Central memory CD4-positive, alpha-beta T cell (primary cell): ENCODE measurements around the gene CCDC200.
"Not testable (repeated sequence)": the region's sequence is repeated elsewhere in the genome, so short reads cannot be mapped to it uniquely, and the experiment has no call there.

Source experiments
- DNase-seq: peaks from one replicate; pipeline ENCODE4 v3.0.0; 2022

CCDC200 gene

DNA sequence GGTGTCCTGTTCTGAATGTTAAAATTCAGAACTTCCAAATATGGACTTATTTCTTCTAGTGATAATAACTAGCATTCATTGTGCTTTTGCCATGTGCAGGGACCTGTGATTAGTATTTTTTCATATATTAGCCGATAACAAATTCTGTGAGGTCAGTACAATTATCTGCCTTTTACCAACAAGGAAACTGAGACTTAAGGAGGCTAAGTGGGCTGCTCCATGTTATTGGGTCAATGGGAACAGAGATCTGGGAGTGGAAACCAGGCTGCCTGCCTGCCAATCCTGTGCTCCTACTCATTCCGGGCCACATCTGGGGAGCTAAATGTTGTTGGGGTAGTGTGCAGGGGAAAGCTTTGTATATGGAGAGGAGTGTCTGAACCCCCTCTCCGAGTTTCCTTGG, 13.1 kb downstream of the CCDC200 start:
- no peak for DNase-seq

- no peak for DNase-seq
Observed at GRCh38 chr17:43213545-43213944, 14.9 kb downstream of the CCDC200 start.

DNA sequence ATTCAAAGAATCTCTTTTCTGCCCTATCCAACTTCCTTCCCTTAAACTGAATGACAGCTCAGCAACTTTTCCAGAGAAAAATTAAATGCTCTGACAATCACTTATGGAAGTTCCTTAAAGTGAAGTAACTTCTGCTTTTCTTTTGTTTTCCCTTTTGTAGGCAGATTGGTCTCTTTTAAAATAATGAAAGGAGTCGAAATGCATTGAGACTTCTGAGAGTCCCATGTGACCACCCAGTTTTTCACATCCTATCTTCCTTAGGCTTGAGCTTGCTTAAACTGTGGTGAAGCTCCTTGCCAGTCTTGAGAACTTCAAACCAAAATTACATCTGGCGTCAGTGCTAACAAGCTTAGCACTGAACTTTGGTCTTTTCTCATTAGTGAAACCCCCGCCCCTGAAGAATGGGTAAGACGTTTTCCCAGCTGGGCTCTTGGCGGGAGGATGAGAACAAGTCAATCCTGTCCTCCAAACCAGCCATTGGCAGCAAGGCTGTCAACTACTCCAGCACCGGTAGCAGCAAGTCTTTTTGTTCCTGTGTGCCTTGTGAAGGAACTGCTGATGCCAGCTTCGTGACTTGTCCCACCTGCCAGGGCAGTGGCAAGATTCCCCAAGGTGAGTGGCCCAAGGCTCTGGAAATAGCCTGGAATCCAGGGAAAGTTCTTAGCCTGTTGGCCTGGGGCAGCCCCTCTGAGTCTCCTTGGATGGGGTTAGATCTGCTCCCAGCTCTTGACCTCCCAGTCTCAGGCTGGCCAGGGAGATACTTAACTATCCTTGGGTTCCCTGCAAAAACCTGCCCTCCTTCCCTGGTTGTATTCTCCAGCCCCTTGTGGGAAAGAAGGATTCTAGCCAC, 15.6 kb downstream of the CCDC200 start:
- DNase-seq: no peak

DNA sequence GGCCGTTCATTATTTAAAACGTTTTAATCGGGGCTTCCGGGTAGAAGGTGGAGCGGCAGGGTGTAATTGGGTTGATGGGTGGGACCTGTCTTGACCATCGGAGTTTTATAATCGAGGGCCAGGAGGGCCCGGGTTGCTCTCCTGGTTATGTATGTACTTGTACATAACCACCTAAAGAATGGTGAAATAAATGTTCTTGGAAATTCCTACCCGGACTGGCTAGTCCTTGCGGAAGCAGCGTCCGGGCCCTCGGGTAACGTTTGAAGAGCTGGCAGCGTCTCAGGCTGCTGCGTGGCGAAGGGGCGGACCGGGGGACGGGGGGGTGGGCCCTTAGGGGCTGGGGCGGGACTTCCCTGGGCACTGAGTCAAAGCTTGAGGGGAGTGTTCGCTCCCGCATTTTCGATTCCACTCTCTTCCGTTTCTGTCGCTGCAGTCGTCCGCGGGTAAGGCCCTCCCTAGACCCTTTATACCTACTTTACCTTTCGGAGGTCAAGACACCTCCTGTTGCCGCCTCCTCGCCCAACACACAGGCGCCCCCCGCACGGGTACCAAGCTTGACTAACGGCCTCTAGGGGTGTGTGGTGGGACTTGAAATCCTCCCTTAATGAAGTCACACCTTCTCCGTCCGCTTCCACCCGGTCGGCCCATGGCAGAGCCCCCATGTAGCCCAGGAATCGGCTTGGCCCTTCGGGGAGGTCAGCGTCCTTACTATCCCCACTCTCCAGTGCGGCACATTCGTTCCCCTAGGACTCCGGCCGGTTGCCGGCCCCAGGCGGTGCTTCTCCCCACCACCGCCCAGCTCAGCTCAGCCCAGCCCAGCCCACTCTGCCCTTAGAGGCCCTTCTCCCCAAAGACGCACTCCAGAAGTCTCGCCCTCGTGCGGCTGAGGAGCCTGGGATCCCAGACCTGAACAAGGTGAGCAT, 16.7 kb downstream of the CCDC200 start, which contains the start of gene TMEM106A:
TSS of gene TMEM106A (plus strand) at position 396 of the 923 bp plus-strand sequence. CDS start 1,167 bp downstream, outside the sequence.
- peak; percentile 70 for DNase-seq

DNA sequence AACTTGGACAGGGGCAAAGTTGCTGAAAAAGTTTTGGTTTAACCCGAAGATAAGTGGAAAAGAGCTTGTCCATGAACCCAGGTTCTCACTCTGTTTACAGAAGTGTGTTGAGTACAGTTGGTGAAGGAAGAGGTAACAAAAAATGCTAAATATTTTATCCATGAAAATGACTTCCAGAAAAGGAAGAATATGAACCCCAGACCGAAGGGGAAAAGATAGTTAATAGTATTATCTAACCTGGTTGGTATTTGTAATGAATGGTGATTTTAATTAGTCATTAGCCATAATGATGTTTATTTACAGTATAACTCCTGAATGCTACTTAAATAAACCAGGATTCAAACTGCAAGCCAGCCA, 17.3 kb downstream of the CCDC200 start:
- DNase-seq: no peak

DNA sequence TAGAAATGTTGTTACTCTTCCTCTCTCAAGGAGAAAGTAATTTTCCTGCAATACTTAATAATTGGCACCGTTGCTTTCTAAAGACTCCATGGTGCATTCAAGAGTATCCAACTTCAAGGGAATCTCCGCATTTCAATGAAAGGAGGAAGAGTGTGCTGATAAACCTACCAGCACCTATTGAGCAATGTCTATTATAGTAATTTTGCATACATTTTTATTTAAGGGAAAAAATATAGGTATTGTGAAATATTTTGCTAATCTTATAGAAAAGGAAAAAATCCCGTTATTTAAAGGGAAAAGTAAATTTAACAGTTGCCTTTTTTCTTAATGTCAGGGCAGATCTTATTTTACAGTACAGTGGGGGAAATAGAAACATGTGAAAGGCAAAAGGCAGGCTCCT, 17.8 kb downstream of the CCDC200 start:
- no peak for DNase-seq

DNA sequence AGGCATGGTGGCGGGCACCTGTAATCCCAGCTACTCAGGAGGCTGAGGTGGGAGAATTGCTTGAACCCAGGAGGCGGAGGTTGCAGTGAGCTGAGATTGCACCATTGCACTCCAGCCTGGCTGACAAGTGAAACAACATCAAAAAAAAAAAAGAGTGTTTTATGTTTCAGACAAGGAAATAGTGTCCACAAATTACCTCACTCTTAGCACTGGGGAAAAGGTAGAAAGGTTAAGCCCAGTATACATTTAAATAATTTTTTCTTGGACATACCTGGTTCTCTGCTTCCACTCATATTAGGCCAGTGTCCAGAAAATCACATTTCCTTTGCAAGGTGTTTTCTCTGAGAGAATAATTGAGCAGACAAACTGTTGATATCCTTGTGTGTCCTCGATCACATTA, 25.4 kb downstream of the CCDC200 start:
- not testable (repeated sequence) for DNase-seq

- no peak for DNase-seq
Observed at GRCh38 chr17:43200127-43200526, 28.3 kb downstream of the CCDC200 start.

GRCh38 chr17:43199633-43200032, 28.8 kb downstream of the CCDC200 start:
- DNase-seq: no peak

- no peak for DNase-seq
Observed at GRCh38 chr17:43193251-43193650, 35.2 kb downstream of the CCDC200 start.

DNA sequence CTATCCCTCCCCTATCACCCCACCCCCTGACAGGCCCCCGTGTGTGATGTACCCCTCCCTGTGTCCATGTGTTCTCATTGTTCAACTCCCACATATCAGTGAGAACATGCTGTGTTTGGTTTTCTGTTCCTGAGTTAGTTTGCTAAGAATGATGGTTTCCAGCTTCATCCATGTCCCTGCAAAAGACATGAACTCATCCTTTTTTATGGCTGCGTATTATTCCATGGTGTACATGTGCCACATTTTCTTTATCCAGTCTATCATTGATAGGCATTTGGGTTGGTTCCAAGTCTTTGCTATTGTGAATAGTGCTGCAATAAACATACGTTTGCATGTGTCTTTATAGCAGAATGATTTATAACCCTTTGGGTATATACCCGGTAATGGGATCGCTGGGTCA, 41.8 kb downstream of the CCDC200 start:
- not testable (repeated sequence) for DNase-seq

DNA sequence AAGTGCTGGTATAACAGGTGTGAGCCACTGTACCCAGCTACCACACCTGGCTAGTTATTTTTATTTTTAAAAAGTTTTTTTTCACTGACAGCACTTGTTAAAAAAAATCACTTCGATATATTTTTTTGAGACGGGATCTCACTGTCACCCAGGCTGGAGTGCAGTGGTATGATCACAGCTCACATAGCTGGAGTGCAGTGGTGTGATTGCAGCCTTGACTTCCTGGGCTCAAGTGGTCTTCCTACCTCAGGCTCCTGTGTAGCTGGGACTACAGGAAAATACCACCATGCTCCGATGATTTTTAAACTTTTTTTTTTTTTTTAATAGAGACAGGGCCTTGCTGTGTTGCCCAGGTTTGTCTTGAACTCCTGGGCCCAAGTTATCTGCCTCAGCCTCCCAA, 44.5 kb downstream of the CCDC200 start:
- no peak for DNase-seq

DNA sequence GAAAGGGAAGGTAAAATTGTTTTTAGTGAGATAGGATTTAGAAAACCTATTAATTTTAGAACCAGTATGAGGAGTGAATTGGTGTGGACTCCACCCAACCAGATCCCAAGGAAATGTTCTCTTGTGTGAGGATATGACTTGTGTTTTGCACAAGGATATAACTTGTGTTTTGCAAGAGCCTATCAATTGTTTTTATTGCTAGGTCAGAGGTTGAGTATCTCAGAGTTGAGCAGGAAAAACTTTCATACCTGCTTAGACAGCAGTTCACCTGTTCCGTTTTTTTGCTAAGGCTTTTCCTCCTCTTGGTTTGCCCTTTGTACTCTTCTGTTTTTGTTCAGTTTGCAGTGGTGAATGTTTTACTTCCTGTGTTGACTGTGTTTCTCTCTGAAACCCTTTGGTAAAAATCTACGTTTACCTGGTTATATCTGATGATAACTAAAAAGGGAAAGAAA, 52.3 kb downstream of the CCDC200 start:
- DNase-seq: no peak

GRCh38 chr17:43175213-43176118, 53.0 kb downstream of the CCDC200 start:
- DNase-seq: no peak

- no peak for DNase-seq
Observed at GRCh38 chr17:43171586-43172487, 56.6 kb downstream of the CCDC200 start.
